Heart left ventricle (tissue), 13 donors: ENCODE results near the gene DGKB.

Experiments
- CTCF ChIP-seq, 12 donors: fragments of 200-600 bp; sonication (generic) in 4 of 12; IDR thresholded peaks; one replicate each; pipeline versions ENCODE4 v1.5.0 to v1.8.0; 2018 to 2022; ENCODE audit warnings: antibody characterized with exemption in 12 of 12, mild to moderate bottlenecking in 5 of 12
- POLR2A ChIP-seq, 2 donors: fragments of 450-650 bp; IDR thresholded peaks; one replicate each; pipeline ENCODE4 v1.6.1; 2017; ENCODE audit warnings: antibody characterized with exemption in 2 of 2, mild to moderate bottlenecking in 2 of 2, moderate library complexity in 2 of 2
- donor health status: ischemic (EF 13 %, LVEDD 7.1; RV severe dilation, severe dysfunction).
- donor health status: DM: no; HTN: yes; CAD: no.
- donor health status: DM: no; HTN: no; CAD: no.
- donor health status: ischemic (EF 25% LVEDD 6.9; RV normal size, moderate dysfunction).
- donor health status: ischemic (EF 25% LVEDD 5.7; RV mildly dilated, moderate dysfunction).
- donor health status: ischemic (EF 35%, LVEDD 5.7; RV mildly dilated, moderate dysfunction).
- donor health status: nonischemic (EF 11% LVEDD 7.7; RV severe dilation, severe dysfunction).
- donor health status: DM: yes; HTN: yes; CAD: no.
- donor health status: PGD.
- donor health status: ischemic (EF 29% LVEDD 5.4; RV normal size, mild dysfunction).
- donor health status: nonischemic (EF 23%, LVEDD 6.1; RV moderate dilation, normal function).

- no peak for TF ChIP-seq CTCF (IDR thresholded peaks at IDR 0.05)
- no peak for TF ChIP-seq POLR2A (IDR thresholded peaks at IDR 0.05)
Observed at GRCh38 chr7:14836571-14837189, 65.9 kb downstream of the DGKB start.
